Retinal pigment epithelial cell (primary cell): ENCODE data around the gene SUCLA2.
A peak's percentile ranks its signal among the peaks of the same experiment; 100 is the strongest.

ENCODE experiments used
- DNase-seq: peaks from one replicate; pipeline ENCODE4 v3.0.0-alpha.2; 2010; ENCODE audit warnings: low read depth
- H3K4me3 ChIP-seq: 2 replicates; pipeline ENCODE4 v1.5.1; 2011; ENCODE audit warnings: mild to moderate bottlenecking, low read length, control low read depth, moderate library complexity
- TF ChIP-seq, protein P1 (sequence below): conservative IDR thresholded peaks from 2 replicates; pipeline ENCODE4 v1.5.1; 2011; ENCODE audit warnings: low read depth, low read length, control low read depth, inconsistent platforms

Gene SUCLA2

DNA sequence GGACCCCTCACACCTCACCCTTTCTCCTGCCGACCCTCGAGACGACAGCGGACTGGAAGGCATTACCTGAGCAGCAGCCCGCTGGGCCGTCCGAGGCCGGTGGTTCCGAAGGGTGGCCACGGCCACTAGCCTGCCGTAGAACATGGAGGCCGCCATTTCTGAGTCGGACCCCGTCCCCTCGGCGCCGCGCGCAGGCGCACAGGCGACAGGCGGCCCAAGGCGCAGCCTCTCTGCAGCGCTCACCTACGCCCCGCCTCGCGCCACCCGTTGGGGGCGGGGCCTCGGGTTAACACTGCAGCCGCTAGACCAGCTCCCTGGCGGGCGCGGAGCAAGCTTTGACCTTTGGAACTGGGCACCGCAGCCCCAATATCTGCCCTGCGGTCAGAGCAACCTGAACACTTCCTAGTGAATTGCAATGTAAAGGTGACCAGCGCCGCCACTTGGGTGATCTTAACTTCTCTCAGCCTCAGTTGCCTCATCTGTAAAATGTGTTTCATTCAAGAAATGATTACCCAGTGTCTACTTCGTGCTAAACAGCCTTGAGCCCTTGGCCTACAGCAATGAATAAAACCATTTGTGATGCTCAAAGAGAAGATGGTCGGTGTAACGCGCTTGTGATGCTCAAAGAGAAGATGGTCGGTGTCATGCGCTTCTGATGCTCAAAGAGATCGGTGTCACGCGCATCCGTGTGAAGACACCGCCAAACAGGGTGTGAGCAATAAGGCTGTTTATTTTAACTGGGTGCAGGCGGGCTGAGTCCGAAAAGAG is at the start of gene SUCLA2:
SUCLA2 (minus strand) TSS at position 160 of the 768 bp plus-strand sequence; CDS start at position 156, 4 bp downstream.
- H3K4me3 ChIP-seq: peak within 1 kb of the TSS; percentile 97
- TF ChIP-seq, protein P1, sequence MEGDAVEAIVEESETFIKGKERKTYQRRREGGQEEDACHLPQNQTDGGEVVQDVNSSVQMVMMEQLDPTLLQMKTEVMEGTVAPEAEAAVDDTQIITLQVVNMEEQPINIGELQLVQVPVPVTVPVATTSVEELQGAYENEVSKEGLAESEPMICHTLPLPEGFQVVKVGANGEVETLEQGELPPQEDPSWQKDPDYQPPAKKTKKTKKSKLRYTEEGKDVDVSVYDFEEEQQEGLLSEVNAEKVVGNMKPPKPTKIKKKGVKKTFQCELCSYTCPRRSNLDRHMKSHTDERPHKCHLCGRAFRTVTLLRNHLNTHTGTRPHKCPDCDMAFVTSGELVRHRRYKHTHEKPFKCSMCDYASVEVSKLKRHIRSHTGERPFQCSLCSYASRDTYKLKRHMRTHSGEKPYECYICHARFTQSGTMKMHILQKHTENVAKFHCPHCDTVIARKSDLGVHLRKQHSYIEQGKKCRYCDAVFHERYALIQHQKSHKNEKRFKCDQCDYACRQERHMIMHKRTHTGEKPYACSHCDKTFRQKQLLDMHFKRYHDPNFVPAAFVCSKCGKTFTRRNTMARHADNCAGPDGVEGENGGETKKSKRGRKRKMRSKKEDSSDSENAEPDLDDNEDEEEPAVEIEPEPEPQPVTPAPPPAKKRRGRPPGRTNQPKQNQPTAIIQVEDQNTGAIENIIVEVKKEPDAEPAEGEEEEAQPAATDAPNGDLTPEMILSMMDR: no peak
- DNase-seq: peak; percentile 40

DNA sequence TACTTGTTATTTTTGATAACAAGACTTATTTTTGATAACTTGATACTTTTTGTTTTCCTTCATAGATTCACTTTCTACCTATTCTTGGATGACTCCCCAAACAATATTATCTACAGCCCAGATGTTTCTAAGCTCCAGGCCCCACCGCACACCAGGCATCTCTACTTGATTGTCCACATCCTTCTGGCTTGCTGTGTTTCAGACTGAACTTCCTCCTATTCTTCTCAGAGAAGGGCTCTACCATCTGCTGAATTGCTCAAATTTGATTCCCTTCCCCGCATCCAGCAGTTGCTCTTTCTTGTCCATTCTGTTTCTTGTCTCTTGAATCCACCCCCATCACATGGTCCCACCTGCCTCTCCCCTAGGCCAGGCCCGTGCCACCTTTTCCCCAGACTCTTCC is 49.5 kb upstream of the SUCLA2 start:
- TF ChIP-seq, protein P1: no peak
- DNase-seq: no peak

GRCh38 chr13:48043789-48044503 is 42.9 kb upstream of the SUCLA2 start:
- TF ChIP-seq, protein P1: no peak
- DNase-seq: no peak

More for the DNA sequence above, 49.5 kb upstream of the SUCLA2 start:
- H3K4me3 ChIP-seq: no peak overlapping the region

GRCh38 chr13:48042894-48043293 is 41.8 kb upstream of the SUCLA2 start:
- TF ChIP-seq, protein P1: no peak

More at GRCh38 chr13:48043789-48044503, 42.9 kb upstream of the SUCLA2 start:
- no peak overlapping the region for H3K4me3 ChIP-seq

DNA sequence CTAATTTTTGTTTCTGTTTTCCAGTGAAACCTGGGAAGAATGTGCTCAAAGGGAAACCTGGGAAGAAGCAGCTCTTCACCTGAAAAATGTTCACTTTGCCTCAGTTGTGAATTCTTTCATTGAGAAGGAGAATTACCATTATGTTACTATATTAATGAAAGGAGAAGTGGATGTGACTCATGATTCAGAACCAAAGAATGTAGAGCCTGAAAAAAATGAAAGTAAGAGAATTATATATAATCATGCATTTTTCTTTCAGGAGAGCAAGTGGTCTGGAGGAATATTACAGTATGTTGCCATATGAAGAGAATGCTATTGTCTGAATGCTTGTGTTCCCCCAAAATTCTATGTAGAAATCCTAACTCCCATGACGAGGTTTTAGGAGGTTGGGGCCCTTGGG is 39.8 kb upstream of the SUCLA2 start:
- TF ChIP-seq, protein P1: no peak
- no peak overlapping the region for H3K4me3 ChIP-seq
- DNase-seq: peak; percentile 16

More at GRCh38 chr13:48042894-48043293, 41.8 kb upstream of the SUCLA2 start:
- DNase-seq: no peak
- H3K4me3 ChIP-seq: no peak overlapping the region

DNA sequence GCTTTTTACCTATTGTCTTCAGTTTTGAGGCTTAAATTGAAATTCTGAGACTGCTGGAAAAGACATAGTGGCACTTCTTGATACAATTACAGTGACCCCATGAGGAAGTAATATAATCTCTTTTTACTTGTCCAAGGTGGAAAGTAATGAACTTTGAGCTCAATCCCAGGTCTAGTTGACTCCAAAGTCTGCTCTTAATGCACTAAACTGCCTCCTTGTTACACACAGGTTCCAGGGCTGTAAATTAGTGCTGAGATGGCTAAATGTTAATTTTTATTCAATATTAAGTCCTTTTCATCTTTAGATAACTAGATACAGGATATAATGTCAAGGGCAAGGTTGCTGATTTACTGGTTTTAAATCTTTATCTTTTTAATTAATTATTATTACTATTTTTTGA is 39.0 kb upstream of the SUCLA2 start:
- TF ChIP-seq, protein P1: no peak
- H3K4me3 ChIP-seq: no peak overlapping the region
- DNase-seq: no peak
